Measurements from ENCODE around the gene SLC16A7.
"Not testable (repeated sequence)": the region's sequence is repeated elsewhere in the genome, so short reads cannot be mapped to it uniquely, and the experiment has no call there.

The SLC16A7 gene

GRCh38 chr12:59595883-59596540 lies at the start of gene SLC16A7:
Gene SLC16A7 (plus strand): TSS chr12:59596029. CDS start chr12:59704802, 108,773 bp downstream.
- peak; percentile 51 to 79 (median 65) for DNase-seq

- DNase-seq = no peak
Observed at GRCh38 chr12:59548930-59549329, 46.9 kb upstream of the SLC16A7 start.

GRCh38 chr12:59559696-59560095 lies 36.1 kb upstream of the SLC16A7 start:
- DNase-seq = no peak

GRCh38 chr12:59570145-59570544 lies 25.7 kb upstream of the SLC16A7 start:
- DNase-seq = no peak

- DNase-seq = no peak
Observed at GRCh38 chr12:59574406-59574805, 21.4 kb upstream of the SLC16A7 start.

- no peak for DNase-seq
Observed at GRCh38 chr12:59575826-59576225, 20.0 kb upstream of the SLC16A7 start.

GRCh38 chr12:59578254-59578653 lies 17.6 kb upstream of the SLC16A7 start:
- DNase-seq = no peak

GRCh38 chr12:59579631-59580030 lies 16.2 kb upstream of the SLC16A7 start:
- no peak for DNase-seq

- DNase-seq = no peak
Observed at GRCh38 chr12:59580050-59580449, 15.8 kb upstream of the SLC16A7 start.

- DNase-seq = no peak
Observed at GRCh38 chr12:59583003-59583712, 12.7 kb upstream of the SLC16A7 start.

GRCh38 chr12:59587710-59588109 lies 8.1 kb upstream of the SLC16A7 start:
- DNase-seq = no peak

- DNase-seq = no peak
Observed at GRCh38 chr12:59593761-59594160, 2.1 kb upstream of the SLC16A7 start.

GRCh38 chr12:59594943-59595500 lies 807 bp upstream of the SLC16A7 start:
- DNase-seq = no peak

- no peak for DNase-seq
Observed at GRCh38 chr12:59595565-59595882, 305 bp upstream of the SLC16A7 start.

- DNase-seq = peak in 3 of 4 experiments; percentile 4 to 21 (median 13)
Observed at GRCh38 chr12:59597385-59597781, 1.6 kb downstream of the SLC16A7 start.

- no peak for DNase-seq
Observed at GRCh38 chr12:59600171-59600570, 4.3 kb downstream of the SLC16A7 start.

- no peak for DNase-seq
Observed at GRCh38 chr12:59603754-59604153, 7.9 kb downstream of the SLC16A7 start.

GRCh38 chr12:59612823-59613434 lies 17.1 kb downstream of the SLC16A7 start:
- not testable (repeated sequence) for DNase-seq

GRCh38 chr12:59615392-59616165 lies 19.8 kb downstream of the SLC16A7 start:
- no peak for DNase-seq

- DNase-seq = no peak
Observed at GRCh38 chr12:59619461-59620240, 23.8 kb downstream of the SLC16A7 start.

- no peak for DNase-seq
Observed at GRCh38 chr12:59620326-59620725, 24.5 kb downstream of the SLC16A7 start.

GRCh38 chr12:59624732-59625460 lies 29.1 kb downstream of the SLC16A7 start:
- DNase-seq = no peak
